Measurements from ENCODE around the gene CANT1.

GRCh38 chr17:79000396-79001189, 9.0 kb downstream of the CANT1 start:
- TF ChIP-seq CTCF (IDR thresholded peaks at IDR 0.05 in 4 of 5, conservative IDR thresholded peaks at IDR 0.05 in 1 of 5) (no peak), POLR2A (IDR thresholded peaks at IDR 0.05) (no peak)
